ENCODE data around the gene MAGEA6.

DNA sequence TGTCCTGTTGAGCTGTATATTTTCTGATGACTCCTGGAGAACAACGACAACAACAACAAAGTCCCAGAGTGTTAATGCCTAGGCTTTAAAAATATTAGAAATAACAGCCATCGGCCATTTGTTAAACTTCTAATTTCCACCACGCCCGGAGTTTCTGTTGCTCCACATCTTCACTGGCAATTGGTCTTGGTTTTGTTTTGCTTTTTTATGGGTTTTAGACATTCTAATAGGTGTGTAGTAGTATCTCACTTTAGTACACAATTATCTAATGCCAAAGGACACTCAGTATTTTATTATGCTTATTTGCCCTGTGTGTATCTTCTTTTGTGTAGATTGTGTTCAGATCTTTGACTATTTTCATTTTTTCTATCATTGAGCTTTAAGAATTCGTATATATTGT lies 30.9 kb downstream of the MAGEA6 start:
- TF ChIP-seq, protein P1, sequence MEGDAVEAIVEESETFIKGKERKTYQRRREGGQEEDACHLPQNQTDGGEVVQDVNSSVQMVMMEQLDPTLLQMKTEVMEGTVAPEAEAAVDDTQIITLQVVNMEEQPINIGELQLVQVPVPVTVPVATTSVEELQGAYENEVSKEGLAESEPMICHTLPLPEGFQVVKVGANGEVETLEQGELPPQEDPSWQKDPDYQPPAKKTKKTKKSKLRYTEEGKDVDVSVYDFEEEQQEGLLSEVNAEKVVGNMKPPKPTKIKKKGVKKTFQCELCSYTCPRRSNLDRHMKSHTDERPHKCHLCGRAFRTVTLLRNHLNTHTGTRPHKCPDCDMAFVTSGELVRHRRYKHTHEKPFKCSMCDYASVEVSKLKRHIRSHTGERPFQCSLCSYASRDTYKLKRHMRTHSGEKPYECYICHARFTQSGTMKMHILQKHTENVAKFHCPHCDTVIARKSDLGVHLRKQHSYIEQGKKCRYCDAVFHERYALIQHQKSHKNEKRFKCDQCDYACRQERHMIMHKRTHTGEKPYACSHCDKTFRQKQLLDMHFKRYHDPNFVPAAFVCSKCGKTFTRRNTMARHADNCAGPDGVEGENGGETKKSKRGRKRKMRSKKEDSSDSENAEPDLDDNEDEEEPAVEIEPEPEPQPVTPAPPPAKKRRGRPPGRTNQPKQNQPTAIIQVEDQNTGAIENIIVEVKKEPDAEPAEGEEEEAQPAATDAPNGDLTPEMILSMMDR (IDR thresholded peaks at IDR 0.05; ENCODE audit: insufficient read depth, low read depth, low read length) = no peak
- TF ChIP-seq EZH2 (IDR thresholded peaks at IDR 0.05; ENCODE audit: insufficient read depth, low read length) = no peak
